Measurements from ENCODE around the gene NANOGP8.

NANOGP8 gene

DNA sequence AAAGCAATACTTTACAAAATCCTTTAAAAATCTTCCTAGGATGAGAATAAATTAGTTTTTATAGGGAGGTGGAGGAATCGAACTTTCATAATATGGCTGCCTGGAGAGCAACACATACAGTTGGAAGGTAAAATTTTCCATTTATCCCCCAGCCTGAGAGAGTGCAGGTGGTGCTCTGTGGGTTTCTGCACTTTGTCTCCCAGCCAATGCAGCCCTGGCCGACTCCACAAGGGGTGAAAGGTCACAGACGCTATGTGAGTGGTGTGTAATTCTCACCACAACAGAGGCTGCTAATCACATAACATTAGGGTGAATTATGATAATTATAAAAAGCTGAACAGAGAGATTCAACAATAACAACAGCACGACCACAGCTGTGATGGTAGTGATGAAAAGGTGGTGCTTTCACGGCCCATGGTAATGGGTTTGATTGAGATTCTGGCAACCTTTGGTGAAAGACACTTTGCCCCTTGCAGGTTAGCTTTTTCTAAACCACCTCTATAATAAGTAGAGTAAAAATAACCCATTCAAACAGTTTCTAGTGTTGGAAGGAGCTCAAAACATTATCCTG is 30.1 kb upstream of the NANOGP8 start:
- DNase-seq (ENCODE audit: extremely low spot score) = no peak
- POLR2A ChIA-PET = no interaction called here
- CTCF ChIA-PET = interaction anchor here (0.6 kb wide), 1 partner anchor 31 kb away, joined by 3 read pairs; no protein-coding TSS in a partner anchor
- TF ChIP-seq CTBP1 (IDR thresholded peaks at IDR 0.05; ENCODE audit: borderline replicate concordance) (no peak), LEF1 (IDR thresholded peaks at IDR 0.05; ENCODE audit: borderline replicate concordance) (no peak), ARNT (IDR thresholded peaks at IDR 0.05) (no peak), ZNF384 (IDR thresholded peaks at IDR 0.05) (no peak), L3MBTL2 (conservative IDR thresholded peaks at IDR 0.05) (no peak), SUZ12 (IDR thresholded peaks at IDR 0.05) (no peak), FOXA1 (IDR thresholded peaks at IDR 0.05) (no peak), SP1 (IDR thresholded peaks at IDR 0.05) (no peak), BHLHE40 (IDR thresholded peaks at IDR 0.05; ENCODE audit: borderline replicate concordance) (no peak), NFRKB (IDR thresholded peaks at IDR 0.05) (no peak), FOXK2 (IDR thresholded peaks at IDR 0.05) (no peak), ELF4 (IDR thresholded peaks at IDR 0.05) (no peak), HDGF (IDR thresholded peaks at IDR 0.05; ENCODE audit: borderline replicate concordance) (no peak), TARDBP (IDR thresholded peaks at IDR 0.05) (no peak), FOXM1 (IDR thresholded peaks at IDR 0.05; ENCODE audit: borderline replicate concordance) (no peak)
- TF ChIP-seq, protein P1, sequence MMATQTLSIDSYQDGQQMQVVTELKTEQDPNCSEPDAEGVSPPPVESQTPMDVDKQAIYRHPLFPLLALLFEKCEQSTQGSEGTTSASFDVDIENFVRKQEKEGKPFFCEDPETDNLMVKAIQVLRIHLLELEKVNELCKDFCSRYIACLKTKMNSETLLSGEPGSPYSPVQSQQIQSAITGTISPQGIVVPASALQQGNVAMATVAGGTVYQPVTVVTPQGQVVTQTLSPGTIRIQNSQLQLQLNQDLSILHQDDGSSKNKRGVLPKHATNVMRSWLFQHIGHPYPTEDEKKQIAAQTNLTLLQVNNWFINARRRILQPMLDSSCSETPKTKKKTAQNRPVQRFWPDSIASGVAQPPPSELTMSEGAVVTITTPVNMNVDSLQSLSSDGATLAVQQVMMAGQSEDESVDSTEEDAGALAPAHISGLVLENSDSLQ (IDR thresholded peaks at IDR 0.05) = no peak

DNA sequence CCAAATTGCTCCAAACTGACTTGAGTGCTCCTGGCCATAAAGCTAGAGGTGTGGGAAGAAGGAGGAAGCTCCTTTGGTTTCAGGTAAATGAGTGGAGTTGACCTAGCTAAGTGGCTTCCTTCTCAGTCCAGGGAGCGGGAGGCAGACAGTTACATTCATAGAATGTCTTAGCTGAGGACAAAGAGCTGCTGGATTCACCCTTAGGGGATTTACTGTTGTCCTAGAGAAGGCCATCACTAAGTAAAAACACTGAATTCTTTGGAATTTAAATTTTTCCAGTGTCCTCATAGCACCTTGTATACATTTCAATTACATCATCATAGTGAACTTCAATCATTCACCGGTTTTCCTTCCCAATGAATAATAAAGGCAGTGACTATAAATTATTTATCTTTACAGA is 27.3 kb upstream of the NANOGP8 start:
- DNase-seq (ENCODE audit: extremely low spot score) = no peak
- no peak for TF ChIP-seq BHLHE40 (IDR thresholded peaks at IDR 0.05; ENCODE audit: borderline replicate concordance)
- TF ChIP-seq ELF4 (IDR thresholded peaks at IDR 0.05) = no peak
- no peak for TF ChIP-seq FOXM1 (IDR thresholded peaks at IDR 0.05; ENCODE audit: borderline replicate concordance)
- no peak for TF ChIP-seq ZNF384 (IDR thresholded peaks at IDR 0.05)
- POLR2A ChIA-PET = no interaction called here
- CTCF ChIA-PET = no interaction called here

DNA sequence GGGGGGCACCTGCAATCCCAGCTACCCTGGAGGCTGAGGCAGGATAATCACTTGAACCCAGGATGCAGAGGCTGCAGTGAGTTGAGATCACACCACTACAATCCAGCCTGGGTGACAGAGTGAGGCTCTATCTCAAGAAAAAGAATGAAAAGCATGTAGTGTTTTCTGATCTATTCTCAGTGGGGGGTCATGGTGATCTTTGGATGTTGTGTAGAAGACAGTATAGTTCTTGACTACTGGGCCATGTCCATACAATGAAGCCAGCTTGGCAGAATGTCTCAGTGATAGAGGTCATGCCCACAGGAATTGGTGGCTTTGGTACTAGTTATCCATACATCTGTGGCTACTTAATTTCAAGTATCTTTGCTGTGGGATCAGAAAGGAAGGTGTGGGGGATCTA is 26.8 kb upstream of the NANOGP8 start:
- ChIA-PET POLR2A (no interaction called here), CTCF (no interaction called here)
- TF ChIP-seq, protein P1 (IDR thresholded peaks at IDR 0.05) = no peak
- TF ChIP-seq NFRKB (IDR thresholded peaks at IDR 0.05) (no peak), ELF4 (IDR thresholded peaks at IDR 0.05) (no peak), CTBP1 (IDR thresholded peaks at IDR 0.05; ENCODE audit: borderline replicate concordance) (no peak), LEF1 (IDR thresholded peaks at IDR 0.05; ENCODE audit: borderline replicate concordance) (no peak), ARNT (IDR thresholded peaks at IDR 0.05) (no peak), SUZ12 (IDR thresholded peaks at IDR 0.05) (no peak), BHLHE40 (IDR thresholded peaks at IDR 0.05; ENCODE audit: borderline replicate concordance) (no peak), HDGF (IDR thresholded peaks at IDR 0.05; ENCODE audit: borderline replicate concordance) (no peak), FOXA1 (IDR thresholded peaks at IDR 0.05) (no peak), SP1 (IDR thresholded peaks at IDR 0.05) (no peak), L3MBTL2 (conservative IDR thresholded peaks at IDR 0.05) (no peak), FOXK2 (IDR thresholded peaks at IDR 0.05) (no peak), ZNF384 (IDR thresholded peaks at IDR 0.05) (no peak), FOXM1 (IDR thresholded peaks at IDR 0.05; ENCODE audit: borderline replicate concordance) (no peak)
- no peak for DNase-seq (ENCODE audit: extremely low spot score)

GRCh38 chr15:35108453-35108852 is 23.4 kb upstream of the NANOGP8 start:
- TF ChIP-seq FOXA1 (IDR thresholded peaks at IDR 0.05) (no peak), TARDBP (IDR thresholded peaks at IDR 0.05) (no peak), FOXK2 (IDR thresholded peaks at IDR 0.05) (no peak), ZNF384 (IDR thresholded peaks at IDR 0.05) (no peak), BHLHE40 (IDR thresholded peaks at IDR 0.05; ENCODE audit: borderline replicate concordance) (no peak), L3MBTL2 (conservative IDR thresholded peaks at IDR 0.05) (no peak), NFRKB (IDR thresholded peaks at IDR 0.05) (no peak)
- TF ChIP-seq, protein P1 (IDR thresholded peaks at IDR 0.05) = no peak
- ChIA-PET POLR2A (no interaction called here), CTCF (no interaction called here)
- DNase-seq (ENCODE audit: extremely low spot score) = no peak

GRCh38 chr15:35107561-35107960 is 22.5 kb upstream of the NANOGP8 start:
- TF ChIP-seq ELF4 (IDR thresholded peaks at IDR 0.05) = no peak
- TF ChIP-seq LEF1 (IDR thresholded peaks at IDR 0.05; ENCODE audit: borderline replicate concordance) = no peak
- no peak for TF ChIP-seq ARNT (IDR thresholded peaks at IDR 0.05)
- no peak for DNase-seq (ENCODE audit: extremely low spot score)
- ChIA-PET POLR2A (no interaction called here), CTCF (no interaction called here)

GRCh38 chr15:35107122-35107521 is 22.0 kb upstream of the NANOGP8 start:
- POLR2A ChIA-PET = no interaction called here
- CTCF ChIA-PET = no interaction called here
- DNase-seq (ENCODE audit: extremely low spot score) = no peak
- TF ChIP-seq BHLHE40 (IDR thresholded peaks at IDR 0.05; ENCODE audit: borderline replicate concordance) (no peak), LEF1 (IDR thresholded peaks at IDR 0.05; ENCODE audit: borderline replicate concordance) (no peak), FOXM1 (IDR thresholded peaks at IDR 0.05; ENCODE audit: borderline replicate concordance) (no peak), HDGF (IDR thresholded peaks at IDR 0.05; ENCODE audit: borderline replicate concordance) (no peak), L3MBTL2 (conservative IDR thresholded peaks at IDR 0.05) (no peak), ELF4 (IDR thresholded peaks at IDR 0.05) (no peak), ZNF384 (IDR thresholded peaks at IDR 0.05) (no peak), SP1 (IDR thresholded peaks at IDR 0.05) (no peak)
